ENCODE data around the gene CDT1. TPM values are rescaled to one million over a fixed set of nuclear protein-coding genes. Genes with fewer than 3 reads are reported as not detected.
"Not testable (repeated sequence)": the region's sequence is repeated elsewhere in the genome, so short reads cannot be mapped to it uniquely, and the experiment has no call there.

Gene CDT1
- polyA plus RNA-seq, 1 experiment = 1.2 TPM

- no peak for DNase-seq (ENCODE audit: low read depth, low spot score)
- Histone ChIP-seq H3K9me3 (ENCODE audit: control insufficient read depth, insufficient read depth, low read length) (no peaks in the 10 kb centered on the region; the same call in 1 of the 2 replicates), H3K27ac (ENCODE audit: low read depth, low read length) (no peak overlapping the region), H3K27me3 (ENCODE audit: control insufficient read depth, insufficient read depth, low read length) (no peaks in the 10 kb centered on the region), H3K4me3 (ENCODE audit: low read depth, low read length) (peak overlapping the region; percentile 75)
- POLR2A ChIA-PET = interaction anchor here (0.7 to 1.8 kb wide), 5 partner anchors 11 to 48 kb away, joined by 5 to 35 read pairs (median 6); no protein-coding TSS in a partner anchor
- CTCF ChIA-PET = interaction anchor here (0.6 to 2.3 kb wide), 12 partner anchors 11 to 382 kb away, joined by 3 to 6 read pairs (median 4); no protein-coding TSS in a partner anchor
- no peak for TF ChIP-seq CTCF (IDR thresholded peaks at IDR 0.05; ENCODE audit: low read depth, low read length)
Observed at GRCh38 chr16:88784856-88785105, 18.8 kb upstream of the CDT1 start.

- Histone ChIP-seq H3K4me3 (ENCODE audit: low read depth, low read length) (peak within 1 kb of the TSS; percentile 75), H3K27ac (ENCODE audit: low read depth, low read length) (peak within 1 kb of the TSS; percentile 77), H3K9me3 (ENCODE audit: control insufficient read depth, insufficient read depth, low read length) (no peaks in the 10 kb centered on the region; the same call in 1 of the 2 replicates), H3K27me3 (ENCODE audit: control insufficient read depth, insufficient read depth, low read length) (no peaks in the 10 kb centered on the region)
- POLR2A ChIA-PET = interaction anchor here (0.6 to 1.8 kb wide), 7 partner anchors 12 to 48 kb away, joined by 3 to 35 read pairs (median 4); partner anchors contain the start of gene APRT
- no peak for DNase-seq (ENCODE audit: low read depth, low spot score)
- peak; percentile 82 for TF ChIP-seq CTCF (IDR thresholded peaks at IDR 0.05; ENCODE audit: low read depth, low read length)
- CTCF ChIA-PET = interaction anchor here (0.7 to 2.3 kb wide), 7 partner anchors 11 to 382 kb away, joined by 3 to 8 read pairs (median 4); no protein-coding TSS in a partner anchor
Observed at GRCh38 chr16:88785106-88785924, 18.3 kb upstream of the CDT1 start, which contains the start of gene PIEZO1. Gene PIEZO1 (minus strand): TSS chr16:88785220. CDS start chr16:88784964, 256 bp downstream.

GRCh38 chr16:88787579-88788314 is 15.8 kb upstream of the CDT1 start:
- no peak overlapping the region for H3K27ac ChIP-seq (ENCODE audit: low read depth, low read length)
- TF ChIP-seq CTCF (IDR thresholded peaks at IDR 0.05; ENCODE audit: low read depth, low read length) = no peak
- H3K27me3 ChIP-seq (ENCODE audit: control insufficient read depth, insufficient read depth, low read length) = no peaks in the 10 kb centered on the region
- ChIA-PET POLR2A (interaction anchor here (1.2 kb wide), 1 partner anchor 16 kb away, joined by 4 read pairs; the partner anchor contains the start of gene CDT1), CTCF (interaction anchor here (1.2 to 1.3 kb wide), 2 partner anchors 44 to 51 kb away, joined by 6 to 8 read pairs; no protein-coding TSS in a partner anchor)
- H3K9me3 ChIP-seq (ENCODE audit: control insufficient read depth, insufficient read depth, low read length) = no peaks in the 10 kb centered on the region; the same call in 1 of the 2 replicates
- DNase-seq (ENCODE audit: low read depth, low spot score) = no peak
- no peak overlapping the region for H3K4me3 ChIP-seq (ENCODE audit: low read depth, low read length)

GRCh38 chr16:88788749-88789148 is 14.8 kb upstream of the CDT1 start:
- H3K4me3 ChIP-seq (ENCODE audit: low read depth, low read length); H3K27me3 ChIP-seq (ENCODE audit: control insufficient read depth, insufficient read depth, low read length); H3K9me3 ChIP-seq (ENCODE audit: control insufficient read depth, insufficient read depth, low read length); DNase-seq (ENCODE audit: low read depth, low spot score); POLR2A ChIA-PET; H3K27ac ChIP-seq (ENCODE audit: low read depth, low read length): not testable (repeated sequence)
- CTCF ChIA-PET = interaction anchor here (1.3 kb wide), 1 partner anchor 51 kb away, joined by 4 read pairs; no protein-coding TSS in a partner anchor

- Histone ChIP-seq H3K9me3 (ENCODE audit: control insufficient read depth, insufficient read depth, low read length) (no peaks in the 10 kb centered on the region; the same call in 1 of the 2 replicates), H3K4me3 (ENCODE audit: low read depth, low read length) (no peak overlapping the region), H3K27ac (ENCODE audit: low read depth, low read length) (no peak overlapping the region), H3K27me3 (ENCODE audit: control insufficient read depth, insufficient read depth, low read length) (no peaks in the 10 kb centered on the region)
- TF ChIP-seq CTCF (IDR thresholded peaks at IDR 0.05; ENCODE audit: low read depth, low read length) = no peak
- POLR2A ChIA-PET = no interaction called here
- CTCF ChIA-PET = interaction anchor here (1.3 kb wide), 1 partner anchor 52 kb away, joined by 4 read pairs; no protein-coding TSS in a partner anchor
- no peak for DNase-seq (ENCODE audit: low read depth, low spot score)
Observed at GRCh38 chr16:88789594-88789993, 14.0 kb upstream of the CDT1 start.

Data from AG04450 (cell line).